ENCODE measurements around the gene MEIS2.

The MEIS2 gene

DNA sequence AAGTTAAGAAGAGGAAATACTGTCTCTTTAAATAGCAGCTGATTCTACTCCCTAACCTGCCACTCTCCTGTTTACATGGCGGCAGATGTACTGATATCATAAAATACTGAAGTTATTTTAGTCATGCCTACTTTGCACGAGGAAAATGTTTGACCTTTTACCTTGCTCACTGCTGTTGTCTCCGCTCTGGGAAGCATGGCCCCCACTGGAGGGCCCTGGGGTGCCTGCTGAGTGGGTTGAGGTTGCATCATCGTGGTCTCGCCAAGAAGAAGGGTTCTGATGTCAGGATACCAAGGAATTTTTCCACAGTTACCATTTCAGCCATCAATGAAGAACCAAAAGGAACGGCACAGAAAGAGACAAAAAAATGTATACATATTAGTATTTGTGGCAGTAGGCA is 16.7 kb downstream of the MEIS2 start:
- Histone ChIP-seq H3K27ac (ENCODE audit: low read length) (no peak overlapping the region), H3K4me1 (ENCODE audit: insufficient read depth, low read length) (0 out of 2 replicates have a peak, but pooled peaks cover 2% of the 10 kb centered on the region), H3K27me3 (ENCODE audit: insufficient read depth, low read length) (no peaks in the 10 kb centered on the region), H3K9ac (ENCODE audit: low read depth, low read length) (no peak overlapping the region), H3K9me3 (ENCODE audit: insufficient read depth, low read depth, low read length) (no peaks in the 10 kb centered on the region), H3K4me3 (ENCODE audit: low read length) (no peak overlapping the region), H3K36me3 (ENCODE audit: insufficient read depth, low read depth, low read length) (no peaks in the 10 kb centered on the region)

GRCh38 chr15:37081983-37082382 is 18.4 kb downstream of the MEIS2 start:
- no peaks in the 10 kb centered on the region for H3K9me3 ChIP-seq (ENCODE audit: insufficient read depth, low read depth, low read length)
- no peaks in the 10 kb centered on the region for H3K36me3 ChIP-seq (ENCODE audit: insufficient read depth, low read depth, low read length)

GRCh38 chr15:37080261-37080921 is 20.0 kb downstream of the MEIS2 start:
- Histone ChIP-seq H3K27ac (ENCODE audit: low read length) (no peak overlapping the region), H3K4me1 (ENCODE audit: insufficient read depth, low read length) (peaks cover 5% of the 10 kb centered on the region; the same call in 1 of the 2 replicates), H3K9me3 (ENCODE audit: insufficient read depth, low read depth, low read length) (no peaks in the 10 kb centered on the region), H3K9ac (ENCODE audit: low read depth, low read length) (no peak overlapping the region), H3K36me3 (ENCODE audit: insufficient read depth, low read depth, low read length) (no peaks in the 10 kb centered on the region), H3K4me3 (ENCODE audit: low read length) (no peak overlapping the region), H3K27me3 (ENCODE audit: insufficient read depth, low read length) (no peaks in the 10 kb centered on the region)

More at GRCh38 chr15:37081983-37082382, 18.4 kb downstream of the MEIS2 start:
- H3K4me3 ChIP-seq (ENCODE audit: low read length), result no peak overlapping the region
- H3K9ac ChIP-seq (ENCODE audit: low read depth, low read length), result no peak overlapping the region
- no peaks in the 10 kb centered on the region for H3K27me3 ChIP-seq (ENCODE audit: insufficient read depth, low read length)
- H3K27ac ChIP-seq (ENCODE audit: low read length), result no peak overlapping the region
- peaks cover 5% of the 10 kb centered on the region; the same call in 1 of the 2 replicates for H3K4me1 ChIP-seq (ENCODE audit: insufficient read depth, low read length)

- H3K4me3 ChIP-seq (ENCODE audit: low read length), result no peak overlapping the region
- no peaks in the 10 kb centered on the region for H3K9me3 ChIP-seq (ENCODE audit: insufficient read depth, low read depth, low read length)
- no peak overlapping the region for H3K9ac ChIP-seq (ENCODE audit: low read depth, low read length)
- H3K27ac ChIP-seq (ENCODE audit: low read length), result no peak overlapping the region
- H3K27me3 ChIP-seq (ENCODE audit: insufficient read depth, low read length), result no peaks in the 10 kb centered on the region
- no peaks in the 10 kb centered on the region for H3K36me3 ChIP-seq (ENCODE audit: insufficient read depth, low read depth, low read length)
- H3K4me1 ChIP-seq (ENCODE audit: insufficient read depth, low read length), result peaks cover 5% of the 10 kb centered on the region; the same call in 1 of the 2 replicates
Measured at GRCh38 chr15:37079726-37080125, 20.6 kb downstream of the MEIS2 start.

DNA sequence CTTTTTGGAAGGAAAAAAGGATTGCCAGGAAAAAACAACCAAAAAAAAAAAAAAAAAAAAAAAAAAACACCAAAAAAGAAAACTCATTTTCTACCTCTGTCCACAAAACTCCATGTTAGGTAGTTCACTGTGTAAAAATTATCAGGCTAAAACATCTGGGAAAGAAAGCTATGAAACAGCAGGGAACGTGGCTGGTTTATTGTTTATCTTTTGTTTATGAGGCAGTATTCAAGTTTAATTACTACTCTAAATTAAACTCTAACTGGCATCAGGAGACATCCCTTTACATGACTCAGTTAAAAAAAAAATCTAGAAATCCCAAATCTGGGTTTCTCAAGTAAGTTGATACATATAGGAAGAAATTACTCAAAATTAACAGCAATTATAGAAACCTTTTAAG is 21.8 kb downstream of the MEIS2 start:
- H3K9ac ChIP-seq (ENCODE audit: low read depth, low read length), result no peak overlapping the region
- no peak overlapping the region for H3K4me3 ChIP-seq (ENCODE audit: low read length)
- no peaks in the 10 kb centered on the region for H3K36me3 ChIP-seq (ENCODE audit: insufficient read depth, low read depth, low read length)
- peaks cover 2% of the 10 kb centered on the region; the same call in 1 of the 2 replicates for H3K4me1 ChIP-seq (ENCODE audit: insufficient read depth, low read length)
- H3K27me3 ChIP-seq (ENCODE audit: insufficient read depth, low read length), result no peaks in the 10 kb centered on the region
- no peaks in the 10 kb centered on the region for H3K9me3 ChIP-seq (ENCODE audit: insufficient read depth, low read depth, low read length)
- H3K27ac ChIP-seq (ENCODE audit: low read length), result no peak overlapping the region

- H3K9me3 ChIP-seq (ENCODE audit: insufficient read depth, low read depth, low read length), result no peaks in the 10 kb centered on the region
- no peak overlapping the region for H3K27ac ChIP-seq (ENCODE audit: low read length)
- H3K4me1 ChIP-seq (ENCODE audit: insufficient read depth, low read length), result peaks cover 2% of the 10 kb centered on the region; the same call in 1 of the 2 replicates
- H3K36me3 ChIP-seq (ENCODE audit: insufficient read depth, low read depth, low read length), result no peaks in the 10 kb centered on the region
- no peaks in the 10 kb centered on the region for H3K27me3 ChIP-seq (ENCODE audit: insufficient read depth, low read length)
- no peak overlapping the region for H3K4me3 ChIP-seq (ENCODE audit: low read length)
- no peak overlapping the region for H3K9ac ChIP-seq (ENCODE audit: low read depth, low read length)
Measured at GRCh38 chr15:37077623-37078351, 22.6 kb downstream of the MEIS2 start.

GRCh38 chr15:37076543-37076942 is 23.8 kb downstream of the MEIS2 start:
- Histone ChIP-seq H3K27ac (ENCODE audit: low read length) (no peak overlapping the region), H3K27me3 (ENCODE audit: insufficient read depth, low read length) (no peaks in the 10 kb centered on the region), H3K9me3 (ENCODE audit: insufficient read depth, low read depth, low read length) (no peaks in the 10 kb centered on the region), H3K9ac (ENCODE audit: low read depth, low read length) (no peak overlapping the region), H3K4me1 (ENCODE audit: insufficient read depth, low read length) (peaks cover 2% of the 10 kb centered on the region; the same call in 1 of the 2 replicates), H3K4me3 (ENCODE audit: low read length) (no peak overlapping the region), H3K36me3 (ENCODE audit: insufficient read depth, low read depth, low read length) (no peaks in the 10 kb centered on the region)

DNA sequence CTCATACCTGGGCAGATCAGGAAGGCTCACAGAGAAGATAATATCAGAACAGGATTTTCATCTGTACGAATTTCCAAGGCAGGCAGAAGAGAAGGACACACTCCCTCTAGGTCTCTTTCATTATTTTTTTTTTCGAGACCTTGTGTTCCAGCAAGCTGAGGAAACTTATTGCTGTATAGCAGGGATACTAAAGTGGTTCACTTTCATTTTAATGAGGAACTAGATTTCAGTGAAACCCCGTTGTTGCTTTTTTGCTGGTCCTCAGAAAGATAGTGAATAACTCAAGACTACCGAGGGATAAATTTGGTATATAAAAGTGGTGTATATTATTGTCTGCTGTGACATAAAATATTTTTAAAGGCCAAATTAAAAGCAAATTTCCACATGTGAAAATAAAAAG is 24.6 kb downstream of the MEIS2 start:
- H3K27ac ChIP-seq (ENCODE audit: low read length), result no peak overlapping the region

GRCh38 chr15:37072181-37072580 is 28.2 kb downstream of the MEIS2 start:
- Histone ChIP-seq H3K36me3 (ENCODE audit: insufficient read depth, low read depth, low read length) (no peaks in the 10 kb centered on the region), H3K27ac (ENCODE audit: low read length) (no peak overlapping the region), H3K9me3 (ENCODE audit: insufficient read depth, low read depth, low read length) (no peaks in the 10 kb centered on the region), H3K4me3 (ENCODE audit: low read length) (no peak overlapping the region), H3K27me3 (ENCODE audit: insufficient read depth, low read length) (no peaks in the 10 kb centered on the region), H3K9ac (ENCODE audit: low read depth, low read length) (no peak overlapping the region), H3K4me1 (ENCODE audit: insufficient read depth, low read length) (no peaks in the 10 kb centered on the region)

More for the DNA sequence above, 24.6 kb downstream of the MEIS2 start:
- H3K9me3 ChIP-seq (ENCODE audit: insufficient read depth, low read depth, low read length), result no peaks in the 10 kb centered on the region
- H3K4me3 ChIP-seq (ENCODE audit: low read length), result no peak overlapping the region
- peaks cover 2% of the 10 kb centered on the region; the same call in 1 of the 2 replicates for H3K4me1 ChIP-seq (ENCODE audit: insufficient read depth, low read length)
- no peaks in the 10 kb centered on the region for H3K36me3 ChIP-seq (ENCODE audit: insufficient read depth, low read depth, low read length)
- H3K9ac ChIP-seq (ENCODE audit: low read depth, low read length), result no peak overlapping the region
- no peaks in the 10 kb centered on the region for H3K27me3 ChIP-seq (ENCODE audit: insufficient read depth, low read length)

DNA sequence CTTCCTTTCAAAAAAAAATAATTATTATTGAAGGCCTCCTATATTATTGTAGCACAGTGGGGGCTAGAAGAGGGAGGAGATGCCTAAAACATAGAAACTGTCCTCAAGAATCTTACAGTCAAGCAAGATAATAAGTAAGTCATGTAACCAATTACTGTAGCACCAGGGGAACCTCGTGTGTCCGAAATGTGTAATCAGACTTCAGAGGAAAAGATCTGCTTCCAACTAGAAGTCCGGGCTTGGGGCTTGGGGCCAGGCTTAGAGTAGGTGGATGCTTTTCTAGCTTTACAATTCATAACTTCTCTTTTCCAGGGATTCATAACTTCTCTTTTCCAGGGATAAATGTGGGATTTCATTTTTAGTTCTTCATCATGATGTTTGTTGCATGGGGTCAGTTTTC is 29.2 kb downstream of the MEIS2 start:
- Histone ChIP-seq H3K9me3 (ENCODE audit: insufficient read depth, low read depth, low read length) (no peaks in the 10 kb centered on the region), H3K36me3 (ENCODE audit: insufficient read depth, low read depth, low read length) (no peaks in the 10 kb centered on the region), H3K27me3 (ENCODE audit: insufficient read depth, low read length) (no peaks in the 10 kb centered on the region), H3K4me3 (ENCODE audit: low read length) (no peak overlapping the region), H3K9ac (ENCODE audit: low read depth, low read length) (no peak overlapping the region), H3K27ac (ENCODE audit: low read length) (no peak overlapping the region), H3K4me1 (ENCODE audit: insufficient read depth, low read length) (no peaks in the 10 kb centered on the region)

GRCh38 chr15:37070686-37071085 is 29.7 kb downstream of the MEIS2 start:
- no peaks in the 10 kb centered on the region for H3K4me1 ChIP-seq (ENCODE audit: insufficient read depth, low read length)
- no peak overlapping the region for H3K9ac ChIP-seq (ENCODE audit: low read depth, low read length)
- no peaks in the 10 kb centered on the region for H3K9me3 ChIP-seq (ENCODE audit: insufficient read depth, low read depth, low read length)
- no peak overlapping the region for H3K4me3 ChIP-seq (ENCODE audit: low read length)
- no peaks in the 10 kb centered on the region for H3K27me3 ChIP-seq (ENCODE audit: insufficient read depth, low read length)
- H3K27ac ChIP-seq (ENCODE audit: low read length), result no peak overlapping the region
- H3K36me3 ChIP-seq (ENCODE audit: insufficient read depth, low read depth, low read length), result no peaks in the 10 kb centered on the region

GRCh38 chr15:37061996-37062395 is 38.4 kb downstream of the MEIS2 start:
- no peak overlapping the region for H3K27ac ChIP-seq (ENCODE audit: low read length)
- no peaks in the 10 kb centered on the region for H3K36me3 ChIP-seq (ENCODE audit: insufficient read depth, low read depth, low read length)

More at GRCh38 chr15:37061996-37062395, 38.4 kb downstream of the MEIS2 start:
- H3K27me3 ChIP-seq (ENCODE audit: insufficient read depth, low read length), result no peaks in the 10 kb centered on the region
- no peak overlapping the region for H3K4me3 ChIP-seq (ENCODE audit: low read length)
- peaks cover 12% of the 10 kb centered on the region for H3K4me1 ChIP-seq (ENCODE audit: insufficient read depth, low read length)
- H3K9ac ChIP-seq (ENCODE audit: low read depth, low read length), result no peak overlapping the region
- H3K9me3 ChIP-seq (ENCODE audit: insufficient read depth, low read depth, low read length), result no peaks in the 10 kb centered on the region
